ENCODE data around the gene ATG2B.

ATG2B gene

DNA sequence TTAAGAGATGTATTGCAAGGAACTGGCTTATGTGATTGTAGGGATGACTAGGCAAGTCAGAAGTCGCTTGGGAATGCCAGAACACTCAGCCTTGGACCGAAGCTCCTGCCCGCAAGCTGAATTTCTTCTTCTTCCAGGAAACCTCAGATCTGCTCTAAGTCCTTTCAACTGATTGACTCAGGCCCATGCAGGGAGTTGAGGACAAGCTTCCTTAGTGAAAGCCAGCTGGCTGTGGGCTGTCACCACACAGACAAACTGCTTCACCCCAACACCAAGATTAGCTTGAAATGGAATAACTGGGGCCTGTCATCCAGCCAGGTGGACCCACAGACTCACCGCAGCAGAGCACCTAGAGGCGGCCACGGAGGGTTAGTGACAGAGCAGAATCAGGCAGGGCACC, 133.8 kb downstream of the ATG2B start (continued):
- no peak for TF ChIP-seq ZNF132 (tag by site-specific recombination; IDR thresholded peaks at IDR 0.05; ENCODE audit: borderline replicate concordance)
- TF ChIP-seq ZNF585B (tag by site-specific recombination; IDR thresholded peaks at IDR 0.05), result no peak
- TF ChIP-seq KLF7 (tag by site-specific recombination; IDR thresholded peaks at IDR 0.05; ENCODE audit: borderline replicate concordance), result no peak
- no peak for TF ChIP-seq ZNF621 (tag by site-specific recombination; IDR thresholded peaks at IDR 0.05)
- no peak for TF ChIP-seq GLI2 (tag by site-specific recombination; IDR thresholded peaks at IDR 0.05; ENCODE audit: borderline replicate concordance, low read depth)
- no peak for TF ChIP-seq ZNF473 (tag by site-specific recombination; IDR thresholded peaks at IDR 0.05)
- TF ChIP-seq ZBTB48 (tag by site-specific recombination; IDR thresholded peaks at IDR 0.05), result no peak

All from HEK293 (cell line).